Progenitor cell of endocrine pancreas (in vitro differentiated cells): ENCODE measurements around the gene FGF10. TPM values are rescaled to one million over a fixed set of nuclear protein-coding genes. Genes with fewer than 3 reads are reported as not detected.

Experiments
- DNase-seq: peaks from one replicate; pipeline ENCODE4 v3.0.0; 2021; ENCODE audit warnings: low spot score; ENCODE audit not compliant: unreplicated experiment
- H3K27ac Mint-ChIP-seq: 2 replicates; pipeline ENCODE4 v1.8.0; 2021; ENCODE audit warnings: mild to moderate bottlenecking, moderate library complexity, mixed read lengths
- H3K27me3 Mint-ChIP-seq: 2 replicates; pipeline ENCODE4 v1.8.0; 2021; ENCODE audit warnings: mixed read lengths
- H3K36me3 Mint-ChIP-seq: 2 replicates; pipeline ENCODE4 v1.8.0; 2022; ENCODE audit warnings: mixed read lengths; ENCODE audit not compliant: insufficient read depth
- H3K4me1 Mint-ChIP-seq: 2 replicates; pipeline ENCODE4 v1.8.0; 2021; ENCODE audit warnings: low read depth, mixed read lengths
- H3K4me3 Mint-ChIP-seq: 2 replicates; pipeline ENCODE4 v1.8.0; 2021; ENCODE audit warnings: low read depth, mild to moderate bottlenecking, moderate library complexity, mixed read lengths
- H3K9me3 Mint-ChIP-seq: 2 replicates; pipeline ENCODE4 v1.8.0; 2021; ENCODE audit warnings: low read depth, mixed read lengths
- total RNA-seq: library from RNA; stranded (reverse); gene quantifications from 2 replicates; pipeline ENCODE4 v1.2.1, GENCODE V29; 2021
- TF ChIP-seq, protein P1 (sequence below): fragments of 200-600 bp; sonication (generic); IDR thresholded peaks from one replicate; pipeline ENCODE4 v1.5.0; 2021; ENCODE audit warnings: antibody characterized with exemption, mild to moderate bottlenecking; ENCODE audit not compliant: unreplicated experiment

The FGF10 gene
- total RNA-seq, 1 donor from 2014 or later: 2.7 TPM

DNA sequence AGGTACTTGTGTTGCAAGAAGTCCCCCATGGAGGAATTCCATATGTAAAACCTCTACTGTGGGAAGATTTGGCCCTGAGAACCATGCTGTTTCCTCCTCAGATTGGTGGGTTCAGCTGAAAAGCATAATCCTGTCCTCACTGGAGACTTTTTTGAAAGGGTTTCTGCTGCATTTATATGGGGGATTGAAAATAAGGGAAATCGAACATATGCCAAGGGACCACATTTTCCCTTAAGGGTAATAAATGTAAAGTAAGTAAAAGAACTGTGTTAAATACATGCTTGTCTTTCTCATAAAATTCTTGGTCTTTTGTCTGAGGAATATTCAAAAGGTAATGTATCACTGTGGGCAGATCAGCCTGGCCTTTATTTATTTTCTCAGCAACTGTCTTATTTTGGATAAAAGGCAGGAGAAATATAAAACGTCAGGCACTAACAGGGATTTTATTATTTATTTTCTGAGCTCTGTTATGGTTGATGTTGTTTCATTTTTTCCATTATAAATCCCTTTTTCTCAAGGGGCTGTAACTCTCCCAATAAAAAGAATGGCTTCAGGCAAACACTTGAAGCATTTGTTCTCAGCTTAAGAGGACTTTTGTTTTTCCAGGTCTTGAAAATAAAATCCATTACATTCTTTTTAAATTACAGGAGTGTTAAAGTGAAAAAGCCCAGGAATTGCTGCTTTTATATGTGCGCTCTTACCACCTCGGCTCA is 131.4 kb downstream of the FGF10 start:
- no peaks in the 10 kb centered on the region for H3K27me3 Mint-ChIP-seq
- no peaks in the 10 kb centered on the region for H3K9me3 Mint-ChIP-seq
- DNase-seq: no peak
- H3K27ac Mint-ChIP-seq: no peak overlapping the region
- no peak overlapping the region for H3K4me3 Mint-ChIP-seq
- H3K4me1 Mint-ChIP-seq: peaks cover 19% of the 10 kb centered on the region
- H3K36me3 Mint-ChIP-seq: no peaks in the 10 kb centered on the region
- TF ChIP-seq, protein P1, sequence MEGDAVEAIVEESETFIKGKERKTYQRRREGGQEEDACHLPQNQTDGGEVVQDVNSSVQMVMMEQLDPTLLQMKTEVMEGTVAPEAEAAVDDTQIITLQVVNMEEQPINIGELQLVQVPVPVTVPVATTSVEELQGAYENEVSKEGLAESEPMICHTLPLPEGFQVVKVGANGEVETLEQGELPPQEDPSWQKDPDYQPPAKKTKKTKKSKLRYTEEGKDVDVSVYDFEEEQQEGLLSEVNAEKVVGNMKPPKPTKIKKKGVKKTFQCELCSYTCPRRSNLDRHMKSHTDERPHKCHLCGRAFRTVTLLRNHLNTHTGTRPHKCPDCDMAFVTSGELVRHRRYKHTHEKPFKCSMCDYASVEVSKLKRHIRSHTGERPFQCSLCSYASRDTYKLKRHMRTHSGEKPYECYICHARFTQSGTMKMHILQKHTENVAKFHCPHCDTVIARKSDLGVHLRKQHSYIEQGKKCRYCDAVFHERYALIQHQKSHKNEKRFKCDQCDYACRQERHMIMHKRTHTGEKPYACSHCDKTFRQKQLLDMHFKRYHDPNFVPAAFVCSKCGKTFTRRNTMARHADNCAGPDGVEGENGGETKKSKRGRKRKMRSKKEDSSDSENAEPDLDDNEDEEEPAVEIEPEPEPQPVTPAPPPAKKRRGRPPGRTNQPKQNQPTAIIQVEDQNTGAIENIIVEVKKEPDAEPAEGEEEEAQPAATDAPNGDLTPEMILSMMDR: no peak

DNA sequence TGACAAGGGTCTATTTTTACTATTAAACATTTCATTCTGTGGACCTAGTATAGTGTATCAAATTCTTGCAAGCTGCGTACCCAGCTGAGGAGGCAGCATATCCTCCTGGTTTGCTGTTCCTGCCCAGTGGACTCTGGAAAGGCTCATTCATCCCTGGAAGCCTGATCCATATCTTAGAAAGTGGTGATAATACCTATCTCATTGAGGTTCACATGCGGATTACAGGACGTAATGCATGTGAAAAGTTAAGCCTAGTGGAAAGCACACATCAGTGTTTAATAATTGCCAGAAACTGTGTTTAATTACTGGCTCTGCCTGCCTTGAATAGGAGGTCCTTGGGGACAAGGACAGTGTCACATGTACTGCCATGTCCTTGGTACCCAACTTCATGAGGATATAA is 132.0 kb downstream of the FGF10 start:
- Mint-ChIP-seq H3K27ac (no peak overlapping the region), H3K36me3 (no peaks in the 10 kb centered on the region), H3K4me3 (no peak overlapping the region), H3K9me3 (no peaks in the 10 kb centered on the region), H3K27me3 (no peaks in the 10 kb centered on the region), H3K4me1 (peaks cover 19% of the 10 kb centered on the region)
- no peak for DNase-seq
- TF ChIP-seq, protein P1: no peak
